A549 (cell line): ENCODE data around the gene ZNF420. TPM values are rescaled to one million over a fixed set of nuclear protein-coding genes. Genes with fewer than 3 reads are reported as not detected.
A peak's percentile ranks its signal among the peaks of the same experiment; 100 is the strongest.

Experiments used
- ATAC-seq, 2 experiments: fragments of 200-7000 bp in 1 of 2; fragments of >200 bp in 1 of 2; cut with Nextera tagmentation in 1 of 2; cut with Tn5 transposase in 1 of 2; 3 replicates each; pipeline versions ENCODE4 v1.8.0 to v1.9.1; 2018 to 2020; ENCODE audit warnings: mild to moderate bottlenecking in 1 of 2, moderate library complexity in 1 of 2
- CTCF ChIA-PET: fragments of 300-600 bp; sonication (Branson Sonifier 250); formaldehyde crosslinking; extraction: SDS; loops from one replicate; lab custom pipeline; 2021; ENCODE audit warnings: antibody characterized with exemption, inconsistent platforms; lab: Yijun Ruan, JAX
- POLR2A ChIA-PET: fragments of 350-600 bp; formaldehyde crosslinking; extraction: SDS; loops from one replicate; lab custom pipeline; 2021; ENCODE audit warnings: antibody characterized with exemption, inconsistent platforms; lab: Yijun Ruan, JAX
- DNase-seq, 2 experiments: peaks; one replicate each; pipeline versions ENCODE4 v3.0.0 to v3.0.0-alpha.2; 2011 to 2016; ENCODE audit warnings: low read depth in 1 of 2, low spot score in 1 of 2
- FAIRE-seq: peaks from 2 replicates; lab custom pipeline; 2011; peaks lifted over from hg19 to GRCh38; lab: Jason Lieb, UNC
- H3K27ac ChIP-seq, 2 experiments: fragments of >200 bp; sonication (Bioruptor Twin); formaldehyde crosslinking; 3 replicates each; pipeline ENCODE4 v1.5.1; 2016 to 2017
- H3K4me1 ChIP-seq: fragments of >200 bp; sonication (Bioruptor Twin); formaldehyde crosslinking; 3 replicates; pipeline ENCODE4 v1.6.1; 2016
- H3K4me2 ChIP-seq: fragments of >200 bp; sonication (Bioruptor Twin); formaldehyde crosslinking; 3 replicates; pipeline ENCODE4 v1.6.1; 2016
- H3K4me3 ChIP-seq: fragments of >200 bp; sonication (Bioruptor Twin); formaldehyde crosslinking; 3 replicates; pipeline ENCODE4 v1.5.1; 2016
- H3K9me3 ChIP-seq: fragments of >200 bp; sonication (Bioruptor Twin); formaldehyde crosslinking; 3 replicates; pipeline ENCODE4 v1.6.1; 2016
- CBX2 ChIP-seq: fragments of 200-600 bp; sonication (generic); IDR thresholded peaks from 2 replicates; pipeline ENCODE4 v1.6.1; 2016; ENCODE audit warnings: low read depth, mild to moderate bottlenecking, borderline replicate concordance
- CHD2 ChIP-seq: fragments of 150-350 bp; IDR thresholded peaks from 2 replicates; pipeline ENCODE4 v1.6.1; 2014; ENCODE audit warnings: low read length; ENCODE audit not compliant: partially characterized antibody
- CTCF ChIP-seq: fragments of >200 bp; sonication (Bioruptor Twin); formaldehyde crosslinking; IDR thresholded peaks from 3 replicates; pipeline ENCODE4 v1.5.1; 2016
- EHF ChIP-seq: fragments of 250-450 bp; sonication (Bioruptor Pico); IDR thresholded peaks from 2 replicates; pipeline ENCODE4 v1.5.0; 2020; ENCODE audit warnings: mild to moderate bottlenecking
- EHMT2 ChIP-seq: fragments of 200-600 bp; sonication (generic); IDR thresholded peaks from 2 replicates; pipeline ENCODE4 v1.6.1; 2016; ENCODE audit warnings: antibody characterized with exemption, low read depth, mild to moderate bottlenecking, moderate library complexity
- ESRRA ChIP-seq: fragments of 150-350 bp; IDR thresholded peaks from 2 replicates; pipeline ENCODE4 v1.6.1; 2014; ENCODE audit warnings: mild to moderate bottlenecking, low read length, borderline replicate concordance
- FOXS1 ChIP-seq: fragments of 250-450 bp; sonication (Bioruptor Pico); IDR thresholded peaks from 2 replicates; pipeline ENCODE4 v1.5.0; 2020; ENCODE audit warnings: mild to moderate bottlenecking, moderate library complexity
- HEYL ChIP-seq: fragments of 250-450 bp; sonication (Bioruptor Pico); IDR thresholded peaks from 2 replicates; pipeline ENCODE4 v1.8.0; 2021; ENCODE audit warnings: mild to moderate bottlenecking, moderate library complexity
- HMGXB4 ChIP-seq: fragments of 250-450 bp; sonication (Bioruptor Pico); IDR thresholded peaks from 2 replicates; pipeline ENCODE4 v1.5.0; 2021; ENCODE audit warnings: mild to moderate bottlenecking, moderate library complexity, borderline replicate concordance
- HOXB5 ChIP-seq: fragments of 250-450 bp; sonication (Bioruptor Pico); IDR thresholded peaks from 2 replicates; pipeline ENCODE4 v1.5.0; 2020; ENCODE audit warnings: mild to moderate bottlenecking, moderate library complexity
- JUNB ChIP-seq: fragments of >200 bp; sonication (Bioruptor Twin); formaldehyde crosslinking; IDR thresholded peaks from 2 replicates; pipeline ENCODE4 v1.6.1; 2016
- KDM1A ChIP-seq: fragments of 200-600 bp; sonication (generic); IDR thresholded peaks from 2 replicates; pipeline ENCODE4 v1.6.1; 2016; ENCODE audit warnings: low read depth, mild to moderate bottlenecking
- KDM5A ChIP-seq: fragments of 200-600 bp; sonication (generic); IDR thresholded peaks from 2 replicates; pipeline ENCODE4 v1.6.1; 2016; ENCODE audit warnings: antibody characterized with exemption, mild to moderate bottlenecking
- MAZ ChIP-seq: fragments of 150-350 bp; IDR thresholded peaks from 2 replicates; pipeline ENCODE4 v1.6.1; 2014; ENCODE audit warnings: antibody characterized with exemption, low read depth, low read length, borderline replicate concordance
- NFE2L2 ChIP-seq: fragments of 150-350 bp; conservative IDR thresholded peaks from 2 replicates; pipeline ENCODE4 v1.6.1; 2014; ENCODE audit warnings: low read length
- NPAS2 ChIP-seq: fragments of 250-450 bp; sonication (Bioruptor Pico); IDR thresholded peaks from 2 replicates; pipeline ENCODE4 v1.8.0; 2022; ENCODE audit warnings: mild to moderate bottlenecking, moderate library complexity, borderline replicate concordance
- NR3C1 ChIP-seq: fragments of >200 bp; sonication (Bioruptor Twin); formaldehyde crosslinking; IDR thresholded peaks from 3 replicates; pipeline ENCODE4 v1.6.1; 2017
- PHF8 ChIP-seq: fragments of 200-600 bp; sonication (generic); IDR thresholded peaks from 2 replicates; pipeline ENCODE4 v1.6.1; 2016; ENCODE audit warnings: low read depth, mild to moderate bottlenecking, antibody characterized with exemption, moderate library complexity, borderline replicate concordance
- RAD21 ChIP-seq, 2 experiments: fragments of >200 bp in 1 of 2; sonication (Bioruptor Twin) in 1 of 2; formaldehyde crosslinking in 1 of 2; IDR thresholded peaks in 1 of 2; conservative IDR thresholded peaks in 1 of 2; 2 replicates in 1 of 2; 3 replicates in 1 of 2; pipeline ENCODE4 v1.6.1; 2012 to 2018; ENCODE audit warnings: inconsistent platforms in 1 of 2
- RCOR1 ChIP-seq: fragments of 150-350 bp; IDR thresholded peaks from 2 replicates; pipeline ENCODE4 v1.6.1; 2014; ENCODE audit warnings: antibody characterized with exemption, low read length, low read depth
- SREBF2 ChIP-seq: fragments of 450-650 bp; IDR thresholded peaks from 2 replicates; pipeline ENCODE4 v1.6.1; 2014; ENCODE audit warnings: mild to moderate bottlenecking, moderate library complexity
- TP53 ChIP-seq: fragments of 250-450 bp; sonication (Bioruptor Pico); IDR thresholded peaks from 2 replicates; pipeline ENCODE4 v1.5.0; 2021; ENCODE audit warnings: mild to moderate bottlenecking, moderate library complexity
- ZNF302 ChIP-seq: fragments of 250-450 bp; sonication (Bioruptor Pico); IDR thresholded peaks from 2 replicates; pipeline ENCODE4 v1.9.0; 2021; ENCODE audit warnings: inconsistent platforms, mild to moderate bottlenecking, moderate library complexity
- ZSCAN20 ChIP-seq: fragments of 250-450 bp; sonication (Bioruptor Pico); IDR thresholded peaks from 2 replicates; pipeline ENCODE4 v1.8.0; 2022; ENCODE audit warnings: mild to moderate bottlenecking, moderate library complexity
- WGBS: methylation state at CpG from one replicate; pipeline ENCODE4 v1.1.6; 2017; ENCODE audit errors: missing lambda C conversion rate; 5-methylcytosine and 5-hydroxymethylcytosine counted together
- polyA plus RNA-seq, 4 experiments: library from polyadenylated mRNA; depleted of rRNA in 3 of 4; stranded (reverse); fragments of >200 nt; fragmentation: RNase III in 1 of 4; extraction: RNeasy Plus Mini Kit Qiagen cat#74134 plus additional on column Dnase treatment in 1 of 4; gene quantifications; 2 replicates in 3 of 4; 3 replicates in 1 of 4; pipeline ENCODE4 v1.2.3, GENCODE V29; 2011 to 2017

ZNF420 gene
- polyA plus RNA-seq, 2 of the 4 experiments (the other 2 are of a cell fraction) = 5.9 to 8.6 TPM

- TF ChIP-seq CTCF (no peak), JUNB (no peak), SREBF2 (no peak), ZSCAN20 (CRISPR knock-in tag) (no peak), TP53 (CRISPR knock-in tag) (no peak), KDM1A (no peak), ZNF302 (CRISPR knock-in tag) (no peak), ESRRA (no peak), NFE2L2 (no peak), HEYL (CRISPR knock-in tag) (no peak), MAZ (no peak), EHF (no peak), HOXB5 (CRISPR knock-in tag) (no peak), RAD21 (conservative IDR thresholded peaks at IDR 0.05 in 1 of 2, IDR thresholded peaks at IDR 0.05 in 1 of 2) (0 out of 5 replicates have a peak, but pooled peaks of 1 of the 2 experiments have one; percentile 12), PHF8 (no peak), FOXS1 (CRISPR knock-in tag) (no peak), NPAS2 (CRISPR knock-in tag) (no peak), EHMT2 (no peak), RCOR1 (no peak), HMGXB4 (CRISPR knock-in tag) (0 out of 2 replicates have a peak, but pooled peaks have one; percentile 14)
Observed at GRCh38 chr19:37077934-37078716, at the start of gene ZNF420 (continued).

GRCh38 chr19:37045140-37045539, 33.1 kb upstream of the ZNF420 start:
- Histone ChIP-seq H3K9me3 (peaks cover 79% of the 10 kb centered on the region), H3K4me2 (no peak overlapping the region), H3K27ac (no peak overlapping the region), H3K4me1 (no peaks in the 10 kb centered on the region), H3K4me3 (no peak overlapping the region)
- ChIA-PET CTCF (no interaction called here), POLR2A (no interaction called here)
- FAIRE-seq (peak; percentile 97), ATAC-seq (no peak), DNase-seq (no peak)
- WGBS = 0% methylated on average over 1 of the region's 1 CpG
- no peak for TF ChIP-seq CBX2
- no peak for TF ChIP-seq NPAS2 (CRISPR knock-in tag)
- no peak for TF ChIP-seq RAD21 (conservative IDR thresholded peaks at IDR 0.05 in 1 of 2, IDR thresholded peaks at IDR 0.05 in 1 of 2)
- no peak for TF ChIP-seq KDM5A
- TF ChIP-seq NR3C1 = no peak
- no peak for TF ChIP-seq CHD2
